ENCODE measurements around the gene POPDC2. TPM values are rescaled to one million over a fixed set of nuclear protein-coding genes. Genes with fewer than 3 reads are reported as not detected.
A peak's percentile ranks its signal among the peaks of the same experiment; 100 is the strongest.

Gene POPDC2
- total RNA-seq, 1 donor from 2014 or later = 1.4 TPM

DNA sequence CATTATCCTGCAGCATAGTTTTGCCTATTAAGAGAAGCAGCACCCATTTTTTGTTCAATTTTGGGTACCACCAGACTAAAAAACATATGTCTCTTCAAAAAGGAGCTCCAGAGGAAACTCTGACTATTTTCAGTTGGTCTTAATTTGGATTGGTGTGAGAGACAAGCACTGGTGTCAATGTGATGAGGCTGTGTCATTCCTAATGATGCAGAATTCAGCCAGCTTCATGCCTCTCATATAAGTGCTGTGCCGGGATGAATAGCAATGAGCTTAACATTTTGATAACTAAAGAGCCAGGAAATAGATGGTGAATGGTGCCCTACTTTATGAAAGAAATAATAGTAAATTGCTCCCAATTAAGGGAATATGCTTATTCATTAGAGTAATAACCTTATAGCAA, 15.9 kb downstream of the POPDC2 start:
- Mint-ChIP-seq H3K4me1 (ENCODE audit: low read depth, unreplicated experiment) (no peaks in the 10 kb centered on the region), H3K9me3 (ENCODE audit: unreplicated experiment) (no peaks in the 10 kb centered on the region), H3K36me3 (ENCODE audit: unreplicated experiment) (no peaks in the 10 kb centered on the region), H3K27ac (ENCODE audit: unreplicated experiment) (no peak overlapping the region), H3K27me3 (ENCODE audit: unreplicated experiment) (no peaks in the 10 kb centered on the region), H3K4me3 (ENCODE audit: unreplicated experiment) (no peak overlapping the region)
- TF ChIP-seq, protein P1, sequence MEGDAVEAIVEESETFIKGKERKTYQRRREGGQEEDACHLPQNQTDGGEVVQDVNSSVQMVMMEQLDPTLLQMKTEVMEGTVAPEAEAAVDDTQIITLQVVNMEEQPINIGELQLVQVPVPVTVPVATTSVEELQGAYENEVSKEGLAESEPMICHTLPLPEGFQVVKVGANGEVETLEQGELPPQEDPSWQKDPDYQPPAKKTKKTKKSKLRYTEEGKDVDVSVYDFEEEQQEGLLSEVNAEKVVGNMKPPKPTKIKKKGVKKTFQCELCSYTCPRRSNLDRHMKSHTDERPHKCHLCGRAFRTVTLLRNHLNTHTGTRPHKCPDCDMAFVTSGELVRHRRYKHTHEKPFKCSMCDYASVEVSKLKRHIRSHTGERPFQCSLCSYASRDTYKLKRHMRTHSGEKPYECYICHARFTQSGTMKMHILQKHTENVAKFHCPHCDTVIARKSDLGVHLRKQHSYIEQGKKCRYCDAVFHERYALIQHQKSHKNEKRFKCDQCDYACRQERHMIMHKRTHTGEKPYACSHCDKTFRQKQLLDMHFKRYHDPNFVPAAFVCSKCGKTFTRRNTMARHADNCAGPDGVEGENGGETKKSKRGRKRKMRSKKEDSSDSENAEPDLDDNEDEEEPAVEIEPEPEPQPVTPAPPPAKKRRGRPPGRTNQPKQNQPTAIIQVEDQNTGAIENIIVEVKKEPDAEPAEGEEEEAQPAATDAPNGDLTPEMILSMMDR (IDR thresholded peaks at IDR 0.05; ENCODE audit: partially characterized antibody, unreplicated experiment) = no peak
- DNase-seq = no peak

DNA sequence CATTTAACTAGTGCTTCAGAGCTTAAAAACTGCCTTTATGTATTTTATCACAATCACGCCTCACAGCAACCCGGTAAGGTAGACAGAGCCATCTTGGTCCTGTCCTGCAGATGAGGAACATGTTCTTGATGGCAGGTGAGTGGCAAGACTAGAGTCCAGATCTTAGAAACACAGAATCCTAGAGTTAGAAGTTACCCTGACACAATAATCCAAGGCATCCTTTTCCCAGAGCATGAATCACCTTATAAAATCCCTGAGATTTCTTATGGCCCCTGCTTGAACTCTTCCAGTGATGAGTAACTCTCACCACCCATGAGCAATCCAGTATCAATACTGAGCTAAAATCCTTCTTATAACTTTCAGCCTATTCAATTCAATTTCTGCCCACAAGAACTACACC, 16.9 kb downstream of the POPDC2 start:
- no peaks in the 10 kb centered on the region for H3K36me3 Mint-ChIP-seq (ENCODE audit: unreplicated experiment)
- H3K27ac Mint-ChIP-seq (ENCODE audit: unreplicated experiment) = peak overlapping the region; percentile 3
- DNase-seq = no peak
- H3K27me3 Mint-ChIP-seq (ENCODE audit: unreplicated experiment) = no peaks in the 10 kb centered on the region
- TF ChIP-seq, protein P1 (IDR thresholded peaks at IDR 0.05; ENCODE audit: partially characterized antibody, unreplicated experiment) = no peak
- H3K4me1 Mint-ChIP-seq (ENCODE audit: low read depth, unreplicated experiment) = peaks cover 6% of the 10 kb centered on the region
- H3K9me3 Mint-ChIP-seq (ENCODE audit: unreplicated experiment) = peaks cover 3% of the 10 kb centered on the region
- H3K4me3 Mint-ChIP-seq (ENCODE audit: unreplicated experiment) = no peak overlapping the region

DNA sequence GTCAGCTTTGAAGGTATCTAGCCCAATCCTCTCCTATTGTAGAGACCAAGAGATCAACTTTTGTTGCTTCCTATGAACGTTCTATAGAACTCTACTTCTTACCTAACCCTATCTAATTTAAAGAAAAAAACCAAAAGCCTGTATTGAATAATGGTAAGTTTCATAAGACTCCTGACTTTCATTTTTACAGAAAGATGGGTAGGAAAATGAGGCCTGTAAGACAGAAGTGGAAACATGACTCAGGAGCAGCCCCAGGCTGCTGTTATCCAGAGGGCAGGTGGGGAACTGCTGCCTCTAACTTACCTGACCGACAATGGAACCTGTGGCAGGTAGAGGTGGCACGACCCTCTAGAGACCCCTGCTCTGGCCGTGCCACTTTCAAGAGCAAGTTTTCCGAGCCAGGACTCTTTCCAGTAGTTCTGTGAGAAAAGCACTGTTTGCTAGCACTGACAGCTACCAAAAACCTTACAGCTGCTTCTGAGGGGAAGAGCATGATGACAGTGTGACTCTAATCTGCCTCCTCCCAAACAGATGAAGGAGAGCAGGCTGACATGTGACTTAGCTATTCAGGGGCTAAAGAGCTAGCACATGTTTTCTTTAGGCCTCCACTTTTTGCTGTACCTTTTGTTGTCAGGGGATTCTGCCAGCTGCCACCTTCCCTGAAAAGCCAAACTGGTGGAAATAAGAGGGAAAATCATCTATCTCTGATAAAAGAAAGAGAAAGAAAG, 17.5 kb downstream of the POPDC2 start:
- Mint-ChIP-seq H3K4me1 (ENCODE audit: low read depth, unreplicated experiment) (peaks cover 10% of the 10 kb centered on the region), H3K4me3 (ENCODE audit: unreplicated experiment) (no peak overlapping the region), H3K27ac (ENCODE audit: unreplicated experiment) (peak overlapping the region; percentile 3), H3K27me3 (ENCODE audit: unreplicated experiment) (no peaks in the 10 kb centered on the region), H3K36me3 (ENCODE audit: unreplicated experiment) (no peaks in the 10 kb centered on the region), H3K9me3 (ENCODE audit: unreplicated experiment) (peaks cover 3% of the 10 kb centered on the region)
- TF ChIP-seq, protein P1 (IDR thresholded peaks at IDR 0.05; ENCODE audit: partially characterized antibody, unreplicated experiment) = no peak
- no peak for DNase-seq

DNA sequence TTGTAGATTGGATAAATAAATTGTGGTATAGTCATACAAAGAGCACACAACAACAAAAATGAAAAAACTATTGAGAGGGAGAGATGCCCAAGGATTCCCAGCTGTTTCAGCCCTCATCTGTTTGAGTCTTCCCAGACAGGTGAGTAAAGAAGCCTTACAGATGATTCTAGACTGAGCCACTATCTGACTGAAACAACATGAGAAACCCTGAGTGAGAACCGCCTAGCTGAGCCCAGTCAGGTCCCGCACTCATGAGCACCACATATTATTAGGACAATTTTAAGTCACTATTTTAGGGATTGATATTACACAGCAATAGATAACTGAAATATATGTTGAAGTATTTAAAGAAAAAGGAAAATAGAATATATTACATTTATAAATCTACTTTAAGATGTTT, 19.0 kb downstream of the POPDC2 start:
- TF ChIP-seq, protein P1 (IDR thresholded peaks at IDR 0.05; ENCODE audit: partially characterized antibody, unreplicated experiment) = no peak
- DNase-seq = no peak
- Mint-ChIP-seq H3K27me3 (ENCODE audit: unreplicated experiment) (no peaks in the 10 kb centered on the region), H3K27ac (ENCODE audit: unreplicated experiment) (no peak overlapping the region), H3K4me3 (ENCODE audit: unreplicated experiment) (no peak overlapping the region), H3K4me1 (ENCODE audit: low read depth, unreplicated experiment) (peaks cover 12% of the 10 kb centered on the region), H3K36me3 (ENCODE audit: unreplicated experiment) (no peaks in the 10 kb centered on the region), H3K9me3 (ENCODE audit: unreplicated experiment) (peaks cover 3% of the 10 kb centered on the region)

DNA sequence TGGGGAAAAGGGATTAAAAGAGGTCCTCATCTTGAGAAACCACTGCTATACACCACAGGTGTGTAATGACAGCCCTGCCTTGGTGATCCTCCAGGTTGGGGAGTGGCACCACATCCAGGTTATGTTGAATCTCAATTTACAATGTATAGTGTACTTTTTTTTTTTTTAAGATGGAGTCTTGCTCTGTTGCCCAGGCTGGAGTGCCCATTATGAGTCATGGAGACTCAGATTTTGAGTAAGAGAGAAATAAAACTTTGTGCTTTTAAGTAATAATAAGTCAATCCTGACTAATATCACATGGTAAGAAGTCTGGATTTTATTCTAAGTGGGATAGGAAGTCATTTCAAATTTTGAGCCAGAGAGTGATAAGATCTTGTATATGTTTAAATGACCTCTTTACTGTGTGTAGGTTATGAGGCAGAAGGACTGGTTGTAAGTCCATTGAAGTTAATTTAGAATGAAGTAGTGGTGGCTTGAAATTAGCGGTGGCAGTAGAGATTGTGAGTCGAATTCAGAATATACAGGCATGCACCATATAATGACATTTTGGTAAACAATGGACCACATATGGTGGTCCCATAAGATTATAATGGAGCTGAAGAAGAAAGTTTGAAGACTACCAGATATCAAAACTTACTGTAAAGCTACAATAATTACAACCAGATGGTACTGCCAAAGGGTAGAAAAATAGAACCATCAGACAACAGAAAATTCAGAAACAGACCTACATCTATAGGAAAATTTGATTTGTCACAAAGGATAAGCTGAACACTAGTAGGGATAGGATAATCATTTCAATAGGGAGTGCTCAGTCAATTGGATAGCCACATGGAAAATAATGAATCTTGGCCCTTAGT, 20.7 kb downstream of the POPDC2 start:
- H3K27ac Mint-ChIP-seq (ENCODE audit: unreplicated experiment) = peak overlapping the region; percentile 28

More for the DNA sequence above, 20.7 kb downstream of the POPDC2 start:
- Mint-ChIP-seq H3K36me3 (ENCODE audit: unreplicated experiment) (no peaks in the 10 kb centered on the region), H3K27me3 (ENCODE audit: unreplicated experiment) (no peaks in the 10 kb centered on the region), H3K9me3 (ENCODE audit: unreplicated experiment) (peaks cover 3% of the 10 kb centered on the region), H3K4me3 (ENCODE audit: unreplicated experiment) (no peak overlapping the region), H3K4me1 (ENCODE audit: low read depth, unreplicated experiment) (peaks cover 12% of the 10 kb centered on the region)
- no peak for DNase-seq
- TF ChIP-seq, protein P1 (IDR thresholded peaks at IDR 0.05; ENCODE audit: partially characterized antibody, unreplicated experiment) = no peak
